ENCODE measurements around the gene CLTA. TPM values are rescaled to one million over a fixed set of nuclear protein-coding genes. Genes with fewer than 3 reads are reported as not detected.
A peak's percentile ranks its signal among the peaks of the same experiment; 100 is the strongest.

Gene CLTA
- total RNA-seq, 1 experiment from 2014 or later: 195 TPM

DNA sequence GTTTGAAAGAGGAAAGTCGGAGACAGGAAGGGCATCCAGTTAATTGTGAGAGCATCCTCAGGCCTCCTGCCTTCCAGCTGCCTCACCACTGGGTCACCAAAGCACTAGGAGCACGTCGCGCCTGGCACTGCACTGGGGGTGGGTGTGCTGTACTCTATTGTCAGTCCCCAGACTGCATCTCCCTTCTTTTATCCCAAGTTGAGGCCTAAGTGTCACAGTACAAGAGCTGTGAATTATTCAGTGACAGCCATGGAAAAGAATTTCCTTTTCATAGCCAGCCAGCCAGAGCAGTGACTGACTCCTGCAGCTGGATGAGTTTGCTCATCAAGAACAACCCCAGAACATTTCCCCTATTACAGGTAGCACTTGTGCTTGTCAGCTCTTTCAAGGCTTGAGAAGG, 16.3 kb downstream of the CLTA start:
- no peak overlapping the region for H2AK5ac ChIP-seq (ENCODE audit: insufficient read length, low read length)
- H2BK15ac ChIP-seq (ENCODE audit: low read depth, low read length): no peak overlapping the region
- H2BK12ac ChIP-seq (ENCODE audit: insufficient read length, low read depth, low read length): no peak overlapping the region
- H3K23ac ChIP-seq (ENCODE audit: insufficient read length, low read depth, low read length): no peak overlapping the region
- no peak overlapping the region for H2BK20ac ChIP-seq (ENCODE audit: low read depth, low read length, poor library complexity, severe bottlenecking)
- H2BK120ac ChIP-seq (ENCODE audit: low read depth, low read length, poor library complexity, severe bottlenecking): no peak overlapping the region
- peaks cover 9% of the 10 kb centered on the region; the same call in 1 of the 2 replicates for H3K79me2 ChIP-seq (ENCODE audit: insufficient read depth, low read length)
- H3K18ac ChIP-seq (ENCODE audit: insufficient read length, low read depth, low read length): no peak overlapping the region
- no peak overlapping the region for H3T11ph ChIP-seq (ENCODE audit: low read length)
- no peak overlapping the region for H2AFZ ChIP-seq (ENCODE audit: low read length)
- TF ChIP-seq, protein P1, sequence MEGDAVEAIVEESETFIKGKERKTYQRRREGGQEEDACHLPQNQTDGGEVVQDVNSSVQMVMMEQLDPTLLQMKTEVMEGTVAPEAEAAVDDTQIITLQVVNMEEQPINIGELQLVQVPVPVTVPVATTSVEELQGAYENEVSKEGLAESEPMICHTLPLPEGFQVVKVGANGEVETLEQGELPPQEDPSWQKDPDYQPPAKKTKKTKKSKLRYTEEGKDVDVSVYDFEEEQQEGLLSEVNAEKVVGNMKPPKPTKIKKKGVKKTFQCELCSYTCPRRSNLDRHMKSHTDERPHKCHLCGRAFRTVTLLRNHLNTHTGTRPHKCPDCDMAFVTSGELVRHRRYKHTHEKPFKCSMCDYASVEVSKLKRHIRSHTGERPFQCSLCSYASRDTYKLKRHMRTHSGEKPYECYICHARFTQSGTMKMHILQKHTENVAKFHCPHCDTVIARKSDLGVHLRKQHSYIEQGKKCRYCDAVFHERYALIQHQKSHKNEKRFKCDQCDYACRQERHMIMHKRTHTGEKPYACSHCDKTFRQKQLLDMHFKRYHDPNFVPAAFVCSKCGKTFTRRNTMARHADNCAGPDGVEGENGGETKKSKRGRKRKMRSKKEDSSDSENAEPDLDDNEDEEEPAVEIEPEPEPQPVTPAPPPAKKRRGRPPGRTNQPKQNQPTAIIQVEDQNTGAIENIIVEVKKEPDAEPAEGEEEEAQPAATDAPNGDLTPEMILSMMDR (conservative IDR thresholded peaks at IDR 0.05): no peak
- Mint-ChIP-seq H3K36me3 (ENCODE audit: insufficient read depth in 1 of 3, low read depth in 3 of 3) (peaks cover 69 to 98% (median 94%) of the 10 kb centered on the region in 3 experiments; a peak in 6 of 7 replicates), H3K4me3 (no peak overlapping the region), H3K27ac (peak overlapping the region in 2 of 3 experiments; percentile 6 to 85; a peak in 1 of 7 replicates), H3K9me3 (no peaks in the 10 kb centered on the region), H3K4me1 (no peaks in the 10 kb centered on the region), H3K27me3 (ENCODE audit: low read depth) (no peaks in the 10 kb centered on the region)
- H3K27ac ChIP-seq (ENCODE audit: insufficient read length, low read depth, low read length): no peak overlapping the region
- H2BK5ac ChIP-seq (ENCODE audit: insufficient read length, low read length): no peak overlapping the region
- H3K9ac ChIP-seq (ENCODE audit: extremely low read depth, insufficient read length, low read length): no peak overlapping the region
- H4K91ac ChIP-seq (ENCODE audit: insufficient read length, low read depth, low read length): no peak overlapping the region
- H3K4ac ChIP-seq (ENCODE audit: low read depth, low read length): no peak overlapping the region
- no peak overlapping the region for H4K5ac ChIP-seq (ENCODE audit: insufficient read length, low read depth, low read length)
- DNase-seq: no peak
- no peaks in the 10 kb centered on the region for H3K27me3 ChIP-seq (ENCODE audit: insufficient read depth, low read length)
- no peaks in the 10 kb centered on the region for H4K20me1 ChIP-seq (ENCODE audit: control insufficient read depth, insufficient read depth, insufficient read length)
- whole genome bisulfite sequencing (ENCODE audit: extremely low coverage, insufficient read length, low lambda C conversion rate): no CpG with 5 or more reads among the region's 4 CpGs
- H3K23me2 ChIP-seq (ENCODE audit: insufficient read length, low read depth, low read length, poor library complexity, severe bottlenecking): no peaks in the 10 kb centered on the region
- no peak overlapping the region for H3K4me2 ChIP-seq (ENCODE audit: insufficient read depth, insufficient read length, low read length)
- H4K8ac ChIP-seq (replicated peaks; ENCODE audit: insufficient read length, low read depth, low read length): no peak overlapping the region
- H3K56ac ChIP-seq (ENCODE audit: insufficient read length, low read depth, low read length): no peak overlapping the region
- no peak overlapping the region for H3K14ac ChIP-seq (ENCODE audit: insufficient read depth, low read length)
- no peaks in the 10 kb centered on the region for H3K79me1 ChIP-seq (ENCODE audit: insufficient read depth, low read depth, low read length, poor library complexity, severe bottlenecking)
- no peaks in the 10 kb centered on the region for H3K9me3 ChIP-seq (ENCODE audit: control insufficient read depth, low read depth, low read length)
- no peaks in the 10 kb centered on the region for H3K4me1 ChIP-seq (ENCODE audit: insufficient read depth, low read length)

Measured in H9 (cell line).